ENCODE results near the gene TNFAIP1.

The TNFAIP1 gene

DNA sequence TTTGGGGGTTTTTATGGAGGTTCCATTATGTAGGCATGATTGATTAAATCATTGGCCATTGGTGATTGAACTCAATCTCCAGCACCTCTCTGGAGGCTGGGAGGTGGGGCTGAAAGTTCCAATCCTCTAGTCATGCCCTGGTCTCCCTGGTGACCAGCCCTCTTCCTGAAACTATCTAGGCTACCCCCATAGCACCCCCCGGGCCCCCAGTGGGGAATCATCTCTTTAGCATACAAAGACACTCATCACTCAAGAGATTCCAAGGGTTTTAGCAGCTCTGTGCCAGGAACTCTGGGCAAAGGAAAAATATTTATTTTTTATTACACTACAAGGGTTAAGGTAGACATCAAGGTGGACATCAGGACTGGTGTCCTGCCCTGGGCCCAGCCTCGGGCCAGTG, 59.9 kb downstream of the TNFAIP1 start:
- ChIA-PET POLR2A (interaction anchor here (1.4 kb wide), 1 partner anchor 11 kb away, joined by 4 read pairs; no protein-coding TSS in a partner anchor), CTCF (no interaction called here)
- TF ChIP-seq, protein P1, sequence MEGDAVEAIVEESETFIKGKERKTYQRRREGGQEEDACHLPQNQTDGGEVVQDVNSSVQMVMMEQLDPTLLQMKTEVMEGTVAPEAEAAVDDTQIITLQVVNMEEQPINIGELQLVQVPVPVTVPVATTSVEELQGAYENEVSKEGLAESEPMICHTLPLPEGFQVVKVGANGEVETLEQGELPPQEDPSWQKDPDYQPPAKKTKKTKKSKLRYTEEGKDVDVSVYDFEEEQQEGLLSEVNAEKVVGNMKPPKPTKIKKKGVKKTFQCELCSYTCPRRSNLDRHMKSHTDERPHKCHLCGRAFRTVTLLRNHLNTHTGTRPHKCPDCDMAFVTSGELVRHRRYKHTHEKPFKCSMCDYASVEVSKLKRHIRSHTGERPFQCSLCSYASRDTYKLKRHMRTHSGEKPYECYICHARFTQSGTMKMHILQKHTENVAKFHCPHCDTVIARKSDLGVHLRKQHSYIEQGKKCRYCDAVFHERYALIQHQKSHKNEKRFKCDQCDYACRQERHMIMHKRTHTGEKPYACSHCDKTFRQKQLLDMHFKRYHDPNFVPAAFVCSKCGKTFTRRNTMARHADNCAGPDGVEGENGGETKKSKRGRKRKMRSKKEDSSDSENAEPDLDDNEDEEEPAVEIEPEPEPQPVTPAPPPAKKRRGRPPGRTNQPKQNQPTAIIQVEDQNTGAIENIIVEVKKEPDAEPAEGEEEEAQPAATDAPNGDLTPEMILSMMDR (IDR thresholded peaks at IDR 0.05; ENCODE audit: insufficient read depth, low read length, missing control alignments) = no peak
- H3K4me3 ChIP-seq (ENCODE audit: low read depth, low read length) = no peak overlapping the region
- no peak for DNase-seq (ENCODE audit: low read depth, low spot score)

DNA sequence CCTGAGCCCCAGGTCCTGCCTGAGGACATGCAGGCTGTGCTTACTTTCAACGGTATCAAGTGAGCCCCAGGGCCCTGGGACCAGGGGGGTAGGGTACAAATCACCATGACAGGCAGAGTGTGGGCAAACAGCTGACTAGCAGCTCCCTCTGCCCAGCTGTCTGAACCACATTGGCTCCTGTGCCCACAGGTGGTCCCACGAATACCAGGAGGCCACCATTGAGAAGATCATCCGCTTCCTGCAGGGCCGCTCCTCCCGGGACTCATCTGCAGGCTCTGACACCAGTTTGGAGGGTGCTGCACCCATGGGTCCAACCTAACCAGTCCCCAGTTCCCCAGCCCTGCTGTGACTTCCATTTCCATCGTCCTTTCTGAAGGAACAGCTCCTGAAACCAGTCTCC, 60.4 kb downstream of the TNFAIP1 start:
- no peak for DNase-seq (ENCODE audit: low read depth, low spot score)
- no peak overlapping the region for H3K4me3 ChIP-seq (ENCODE audit: low read depth, low read length)
- ChIA-PET CTCF (no interaction called here), POLR2A (no interaction called here)
- TF ChIP-seq, protein P1 (IDR thresholded peaks at IDR 0.05; ENCODE audit: insufficient read depth, low read length, missing control alignments) = no peak
